Measurements from ENCODE around the gene OSBPL1A. TPM values are rescaled to one million over a fixed set of nuclear protein-coding genes. Genes with fewer than 3 reads are reported as not detected.

The OSBPL1A gene
- total RNA-seq, 1 experiment from 2014 or later, result 34.8 TPM

- TF ChIP-seq CTCF (IDR thresholded peaks at IDR 0.05; ENCODE audit: unreplicated experiment), result no peak
- H3K27ac Mint-ChIP-seq (ENCODE audit: unreplicated experiment), result no peak overlapping the region
- no peak overlapping the region for H3K4me3 Mint-ChIP-seq (ENCODE audit: low read depth, unreplicated experiment)
- peaks cover 20% of the 10 kb centered on the region for H3K36me3 Mint-ChIP-seq (ENCODE audit: insufficient read depth, unreplicated experiment)
- intact Hi-C loops (cut with micrococcal nuclease; ENCODE audit: unreplicated experiment), result no loop called here
- BruUV-seq (replicated peaks), result no TSS peak
- no peaks in the 10 kb centered on the region for H3K27me3 Mint-ChIP-seq (ENCODE audit: unreplicated experiment)
- no peaks in the 10 kb centered on the region for H3K9me3 Mint-ChIP-seq (ENCODE audit: low read depth, unreplicated experiment)
- no peak for DNase-seq
- CTCF ChIA-PET, result interaction anchor here (0.7 kb wide), 1 partner anchor 17 kb away, joined by 5 read pairs; no protein-coding TSS in a partner anchor
- no peaks in the 10 kb centered on the region for H3K4me1 Mint-ChIP-seq (ENCODE audit: low read depth, unreplicated experiment)
These were observed 2.4 kb downstream of the OSBPL1A start for GRCh38 chr18:24395049-24395795.

- Mint-ChIP-seq H3K27ac (ENCODE audit: unreplicated experiment) (no peak overlapping the region), H3K27me3 (ENCODE audit: unreplicated experiment) (no peaks in the 10 kb centered on the region), H3K4me1 (ENCODE audit: low read depth, unreplicated experiment) (no peaks in the 10 kb centered on the region), H3K9me3 (ENCODE audit: low read depth, unreplicated experiment) (no peaks in the 10 kb centered on the region), H3K36me3 (ENCODE audit: insufficient read depth, unreplicated experiment) (no peaks in the 10 kb centered on the region), H3K4me3 (ENCODE audit: low read depth, unreplicated experiment) (no peak overlapping the region)
- BruUV-seq (replicated peaks), result no TSS peak
- intact Hi-C loops (cut with micrococcal nuclease; ENCODE audit: unreplicated experiment), result no loop called here
- CTCF ChIA-PET, result interaction anchor here (1.0 kb wide), 1 partner anchor 106 kb away, joined by 4 read pairs; no protein-coding TSS in a partner anchor
- TF ChIP-seq CTCF (IDR thresholded peaks at IDR 0.05; ENCODE audit: unreplicated experiment), result no peak
- DNase-seq, result no peak
These were observed 8.7 kb downstream of the OSBPL1A start for GRCh38 chr18:24388957-24389356.

- no peaks in the 10 kb centered on the region for H3K4me1 Mint-ChIP-seq (ENCODE audit: low read depth, unreplicated experiment)
These were observed 10.9 kb downstream of the OSBPL1A start for GRCh38 chr18:24386681-24387080.

DNA sequence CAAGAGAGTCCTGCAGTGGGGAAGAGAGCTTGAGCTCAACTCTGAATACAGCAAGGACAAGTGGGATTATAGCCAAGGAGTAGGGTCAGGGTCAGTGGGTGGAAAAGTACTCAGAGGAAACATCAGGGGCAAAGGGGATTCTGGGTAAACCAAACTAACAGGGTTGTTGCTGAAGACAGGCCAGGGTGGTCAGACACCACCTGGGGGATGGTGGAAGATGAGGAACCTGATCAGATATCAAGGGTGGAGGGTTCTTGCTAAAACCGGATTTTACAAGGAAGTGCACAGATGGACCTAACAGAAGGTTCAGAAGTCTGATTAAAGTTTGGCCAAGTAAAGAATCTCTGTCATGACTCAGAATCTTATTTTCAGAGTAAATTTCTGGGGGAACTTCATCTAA lies 16.5 kb downstream of the OSBPL1A start:
- TF ChIP-seq CTCF (IDR thresholded peaks at IDR 0.05; ENCODE audit: unreplicated experiment), result no peak
- Mint-ChIP-seq H3K27me3 (ENCODE audit: unreplicated experiment) (no peaks in the 10 kb centered on the region), H3K9me3 (ENCODE audit: low read depth, unreplicated experiment) (no peaks in the 10 kb centered on the region), H3K36me3 (ENCODE audit: insufficient read depth, unreplicated experiment) (no peaks in the 10 kb centered on the region), H3K4me1 (ENCODE audit: low read depth, unreplicated experiment) (peaks cover 7% of the 10 kb centered on the region), H3K27ac (ENCODE audit: unreplicated experiment) (no peak overlapping the region), H3K4me3 (ENCODE audit: low read depth, unreplicated experiment) (no peak overlapping the region)
- no TSS peak for BruUV-seq (replicated peaks)
- CTCF ChIA-PET, result no interaction called here
- no peak for DNase-seq
- intact Hi-C loops (cut with micrococcal nuclease; ENCODE audit: unreplicated experiment), result no loop called here

More at GRCh38 chr18:24386681-24387080, 10.9 kb downstream of the OSBPL1A start:
- no peak for TF ChIP-seq CTCF (IDR thresholded peaks at IDR 0.05; ENCODE audit: unreplicated experiment)
- no TSS peak for BruUV-seq (replicated peaks)
- intact Hi-C loops (cut with micrococcal nuclease; ENCODE audit: unreplicated experiment), result no loop called here
- no peak overlapping the region for H3K27ac Mint-ChIP-seq (ENCODE audit: unreplicated experiment)
- H3K4me3 Mint-ChIP-seq (ENCODE audit: low read depth, unreplicated experiment), result no peak overlapping the region
- DNase-seq, result no peak
- H3K9me3 Mint-ChIP-seq (ENCODE audit: low read depth, unreplicated experiment), result no peaks in the 10 kb centered on the region
- no peaks in the 10 kb centered on the region for H3K27me3 Mint-ChIP-seq (ENCODE audit: unreplicated experiment)
- CTCF ChIA-PET, result no interaction called here
- no peaks in the 10 kb centered on the region for H3K36me3 Mint-ChIP-seq (ENCODE audit: insufficient read depth, unreplicated experiment)

All from Calu3 (cell line).